Cardiac muscle cell (in vitro differentiated cells and primary cell): ENCODE measurements around the gene QSOX1. TPM values are rescaled to one million over a fixed set of nuclear protein-coding genes. Genes with fewer than 3 reads are reported as not detected.

Experiments used
- DNase-seq, 2 donors: peaks; one replicate each; pipeline versions ENCODE4 v3.0.0 to v3.0.0-alpha.2; 2010 to 2017; ENCODE audit warnings: low read depth in 1 of 2, low spot score in 1 of 2
- H3K27ac ChIP-seq: fragments of 200-600 bp; sonication (generic); 2 replicates; pipeline ENCODE4 v1.5.1; 2016
- H3K27me3 ChIP-seq: fragments of 200-600 bp; sonication (generic); 2 replicates; pipeline ENCODE4 v1.6.0; 2016; ENCODE audit warnings: control low read depth
- H3K36me3 ChIP-seq: fragments of 200-600 bp; sonication (generic); 2 replicates; pipeline ENCODE4 v1.5.1; 2016; ENCODE audit warnings: control low read depth
- H3K4me1 ChIP-seq: fragments of 200-600 bp; sonication (generic); 2 replicates; pipeline ENCODE4 v1.8.1; 2017; ENCODE audit warnings: low read depth, mild to moderate bottlenecking, mixed run types
- H3K4me3 ChIP-seq: fragments of 200-600 bp; sonication (generic); 2 replicates; pipeline ENCODE4 v1.5.1; 2016; ENCODE audit warnings: mild to moderate bottlenecking
- H3K9me3 ChIP-seq: fragments of 200-600 bp; sonication (generic); 2 replicates; pipeline ENCODE4 v1.5.1; 2017; ENCODE audit warnings: low read depth, mild to moderate bottlenecking, control low read depth
- CTCF ChIP-seq: IDR thresholded peaks from 2 replicates; pipeline ENCODE4 v1.5.1; 2012; ENCODE audit warnings: low read depth, mild to moderate bottlenecking, low read length
- polyA plus RNA-seq: library from polyadenylated mRNA; unstranded; fragments of >200 nt; fragmentation: Nextera tagmentation; extraction: Ambion mirVana; gene quantifications from 2 replicates; pipeline ENCODE4 v1.2.1, GENCODE V29; 2016
- total RNA-seq: library from RNA; depleted of rRNA; stranded (reverse); fragments of >200 nt; gene quantifications from 2 replicates; pipeline ENCODE4 v1.2.3, GENCODE V29; 2016

QSOX1 gene
- total and polyA plus RNA-seq, 2 experiments from 2014 or later, result 23.2 to 37.8 TPM

- DNase-seq, result peak; percentile 69 to 71
- no peaks in the 10 kb centered on the region for H3K27me3 ChIP-seq
- no peaks in the 10 kb centered on the region for H3K4me1 ChIP-seq
- H3K27ac ChIP-seq, result no peak overlapping the region
- H3K9me3 ChIP-seq, result no peaks in the 10 kb centered on the region
- no peaks in the 10 kb centered on the region for H3K36me3 ChIP-seq
- peak; percentile 98 for TF ChIP-seq CTCF
- no peak overlapping the region for H3K4me3 ChIP-seq
Measured at GRCh38 chr1:180178511-180179161, 24.0 kb downstream of the QSOX1 start.

GRCh38 chr1:180179162-180179957, 24.7 kb downstream of the QSOX1 start:
- Histone ChIP-seq H3K4me1 (no peaks in the 10 kb centered on the region), H3K27me3 (no peaks in the 10 kb centered on the region), H3K36me3 (no peaks in the 10 kb centered on the region), H3K4me3 (no peak overlapping the region), H3K27ac (no peak overlapping the region), H3K9me3 (no peaks in the 10 kb centered on the region)
- DNase-seq, result no peak
- TF ChIP-seq CTCF, result no peak

- TF ChIP-seq CTCF, result peak; percentile 38
- Histone ChIP-seq H3K4me3 (no peak overlapping the region), H3K27ac (no peak overlapping the region), H3K27me3 (no peaks in the 10 kb centered on the region), H3K9me3 (no peaks in the 10 kb centered on the region), H3K36me3 (no peaks in the 10 kb centered on the region), H3K4me1 (no peaks in the 10 kb centered on the region)
- peak in 1 of 2 donors; percentile 41 for DNase-seq
Measured at GRCh38 chr1:180181048-180181447, 26.4 kb downstream of the QSOX1 start.

- Histone ChIP-seq H3K27me3 (no peaks in the 10 kb centered on the region), H3K36me3 (no peaks in the 10 kb centered on the region), H3K27ac (no peak overlapping the region), H3K4me3 (no peak overlapping the region), H3K9me3 (no peaks in the 10 kb centered on the region), H3K4me1 (no peaks in the 10 kb centered on the region)
- DNase-seq, result no peak
- TF ChIP-seq CTCF, result no peak
Measured at GRCh38 chr1:180181996-180182642, 27.4 kb downstream of the QSOX1 start.

GRCh38 chr1:180182643-180183311, 28.1 kb downstream of the QSOX1 start:
- Histone ChIP-seq H3K4me1 (no peaks in the 10 kb centered on the region), H3K27me3 (no peaks in the 10 kb centered on the region), H3K4me3 (no peak overlapping the region), H3K36me3 (no peaks in the 10 kb centered on the region), H3K27ac (no peak overlapping the region), H3K9me3 (no peaks in the 10 kb centered on the region)
- DNase-seq, result no peak
- TF ChIP-seq CTCF, result no peak
